HL-60 (cell line): Measurements from ENCODE around the gene KCND1.

Experiments used
- POLR2AphosphoS5 ChIP-seq: IDR thresholded peaks from 2 replicates; pipeline ENCODE4 v1.6.1; 2012; ENCODE audit warnings: low read depth
- TF ChIP-seq, protein P1 (sequence below): IDR thresholded peaks from one replicate; pipeline ENCODE4 v1.5.1; 2011; ENCODE audit warnings: low read length, control low read depth, inconsistent platforms; ENCODE audit not compliant: insufficient read depth

- TF ChIP-seq, protein P1, sequence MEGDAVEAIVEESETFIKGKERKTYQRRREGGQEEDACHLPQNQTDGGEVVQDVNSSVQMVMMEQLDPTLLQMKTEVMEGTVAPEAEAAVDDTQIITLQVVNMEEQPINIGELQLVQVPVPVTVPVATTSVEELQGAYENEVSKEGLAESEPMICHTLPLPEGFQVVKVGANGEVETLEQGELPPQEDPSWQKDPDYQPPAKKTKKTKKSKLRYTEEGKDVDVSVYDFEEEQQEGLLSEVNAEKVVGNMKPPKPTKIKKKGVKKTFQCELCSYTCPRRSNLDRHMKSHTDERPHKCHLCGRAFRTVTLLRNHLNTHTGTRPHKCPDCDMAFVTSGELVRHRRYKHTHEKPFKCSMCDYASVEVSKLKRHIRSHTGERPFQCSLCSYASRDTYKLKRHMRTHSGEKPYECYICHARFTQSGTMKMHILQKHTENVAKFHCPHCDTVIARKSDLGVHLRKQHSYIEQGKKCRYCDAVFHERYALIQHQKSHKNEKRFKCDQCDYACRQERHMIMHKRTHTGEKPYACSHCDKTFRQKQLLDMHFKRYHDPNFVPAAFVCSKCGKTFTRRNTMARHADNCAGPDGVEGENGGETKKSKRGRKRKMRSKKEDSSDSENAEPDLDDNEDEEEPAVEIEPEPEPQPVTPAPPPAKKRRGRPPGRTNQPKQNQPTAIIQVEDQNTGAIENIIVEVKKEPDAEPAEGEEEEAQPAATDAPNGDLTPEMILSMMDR: no peak
- no peak for TF ChIP-seq POLR2AphosphoS5
Measured at GRCh38 chrX:48924270-48924669, 47.4 kb downstream of the KCND1 start.
